H9 (cell line): ENCODE measurements around the gene SHC4. TPM values are rescaled to one million over a fixed set of nuclear protein-coding genes. Genes with fewer than 3 reads are reported as not detected.

ENCODE experiments used
- DNase-seq: peaks from one replicate; pipeline ENCODE4 v3.0.0-alpha.2; 2017
- H2AFZ ChIP-seq: one replicate; pipeline ENCODE4 v1.6.1; 2013; ENCODE audit warnings: mild to moderate bottlenecking, low read length, control low read depth, moderate library complexity
- H2AK5ac ChIP-seq: 2 replicates; pipeline ENCODE4 v1.6.1; 2013; ENCODE audit warnings: low read length, control low read depth, mixed read lengths; ENCODE audit not compliant: insufficient read length
- H2BK120ac ChIP-seq: one replicate; pipeline ENCODE4 v1.6.1; 2013; ENCODE audit warnings: low read depth, mild to moderate bottlenecking, low read length, control low read depth, inconsistent platforms; ENCODE audit not compliant: poor library complexity, severe bottlenecking
- H2BK12ac ChIP-seq: 2 replicates; pipeline ENCODE4 v1.6.1; 2013; ENCODE audit warnings: low read length, control low read depth, mixed read lengths, low read depth; ENCODE audit not compliant: insufficient read length
- H2BK15ac ChIP-seq: 2 replicates; pipeline ENCODE4 v1.6.1; 2013; ENCODE audit warnings: low read depth, low read length, control low read depth
- H2BK20ac ChIP-seq: one replicate; pipeline ENCODE4 v1.6.1; 2013; ENCODE audit warnings: low read depth, mild to moderate bottlenecking, low read length, control low read depth, inconsistent platforms; ENCODE audit not compliant: poor library complexity, severe bottlenecking
- H2BK5ac ChIP-seq: 2 replicates; pipeline ENCODE4 v1.6.1; 2013; ENCODE audit warnings: low read length, control low read depth, mixed read lengths; ENCODE audit not compliant: insufficient read length
- H3K14ac ChIP-seq: 2 replicates; pipeline ENCODE4 v1.6.1; 2013; ENCODE audit warnings: low read length, control low read depth; ENCODE audit not compliant: insufficient read depth
- H3K18ac ChIP-seq: 2 replicates; pipeline ENCODE4 v1.6.1; 2013; ENCODE audit warnings: low read depth, mild to moderate bottlenecking, mixed read lengths, low read length, control low read depth; ENCODE audit not compliant: insufficient read length
- H3K23ac ChIP-seq: 2 replicates; pipeline ENCODE4 v1.6.1; 2013; ENCODE audit warnings: low read length, control low read depth, mixed read lengths, low read depth; ENCODE audit not compliant: insufficient read length
- H3K23me2 ChIP-seq: 2 replicates; pipeline ENCODE4 v1.6.1; 2013; ENCODE audit warnings: low read depth, mild to moderate bottlenecking, mixed read lengths, low read length, control low read depth; ENCODE audit not compliant: insufficient read length, poor library complexity, severe bottlenecking
- H3K27ac ChIP-seq: 2 replicates; pipeline ENCODE4 v1.5.1; 2013; ENCODE audit warnings: low read length, control low read depth, mixed read lengths, low read depth; ENCODE audit not compliant: insufficient read length
- H3K27me3 ChIP-seq: 2 replicates; pipeline ENCODE4 v1.6.1; 2013; ENCODE audit warnings: low read length, control low read depth, inconsistent platforms; ENCODE audit not compliant: insufficient read depth
- H3K4ac ChIP-seq: 2 replicates; pipeline ENCODE4 v1.6.1; 2013; ENCODE audit warnings: low read depth, mild to moderate bottlenecking, control low read depth, inconsistent platforms, low read length, moderate library complexity
- H3K4me1 ChIP-seq: 2 replicates; pipeline ENCODE4 v1.6.1; 2013; ENCODE audit warnings: low read length, control low read depth, inconsistent platforms; ENCODE audit not compliant: insufficient read depth
- H3K4me2 ChIP-seq: 2 replicates; pipeline ENCODE4 v1.6.1; 2013; ENCODE audit warnings: low read length, control low read depth, mixed read lengths; ENCODE audit not compliant: insufficient read length, insufficient read depth
- H3K56ac ChIP-seq: 2 replicates; pipeline ENCODE4 v1.6.1; 2013; ENCODE audit warnings: low read depth, mild to moderate bottlenecking, mixed read lengths, low read length, control low read depth; ENCODE audit not compliant: insufficient read length
- H3K79me1 ChIP-seq: 2 replicates; pipeline ENCODE4 v1.6.1; 2013; ENCODE audit warnings: low read depth, mild to moderate bottlenecking, moderate library complexity, low read length, control low read depth, inconsistent platforms; ENCODE audit not compliant: insufficient read depth, poor library complexity, severe bottlenecking
- H3K79me2 ChIP-seq: 2 replicates; pipeline ENCODE4 v1.6.1; 2013; ENCODE audit warnings: low read length, control low read depth, inconsistent platforms; ENCODE audit not compliant: insufficient read depth
- H3K9ac ChIP-seq: 2 replicates; pipeline ENCODE4 v1.6.1; 2013; ENCODE audit warnings: low read length, control low read depth, mixed read lengths; ENCODE audit not compliant: insufficient read length; ENCODE audit errors: extremely low read depth
- H3K9me3 ChIP-seq: one replicate; pipeline ENCODE4 v1.6.1; 2013; ENCODE audit warnings: low read depth, low read length, inconsistent platforms; ENCODE audit not compliant: control insufficient read depth
- H3T11ph ChIP-seq: one replicate; pipeline ENCODE4 v1.6.1; 2013; ENCODE audit warnings: mild to moderate bottlenecking, low read length, control low read depth, inconsistent platforms
- H4K20me1 ChIP-seq: one replicate; pipeline ENCODE4 v1.6.1; 2013; ENCODE audit not compliant: control insufficient read depth, insufficient read length, insufficient read depth
- H4K5ac ChIP-seq: 2 replicates; pipeline ENCODE4 v1.6.1; 2013; ENCODE audit warnings: low read depth, mild to moderate bottlenecking, mixed read lengths, low read length, control low read depth; ENCODE audit not compliant: insufficient read length
- H4K8ac ChIP-seq: replicated peaks from 2 replicates; pipeline ENCODE4 v1.6.1; 2013; ENCODE audit warnings: low read length, control low read depth, mixed read lengths, low read depth; ENCODE audit not compliant: insufficient read length
- H4K91ac ChIP-seq: 2 replicates; pipeline ENCODE4 v1.6.1; 2013; ENCODE audit warnings: low read depth, mild to moderate bottlenecking, moderate library complexity, mixed read lengths, low read length, control low read depth; ENCODE audit not compliant: insufficient read length
- H3K27ac Mint-ChIP-seq, 3 experiments: 2 replicates in 2 of 3; 3 replicates in 1 of 3; pipeline ENCODE4 v1.8.0; 2020 to 2021; ENCODE audit warnings: mixed read lengths in 3 of 3, mild to moderate bottlenecking in 1 of 3, moderate library complexity in 1 of 3
- H3K27me3 Mint-ChIP-seq: 2 replicates; pipeline ENCODE4 v1.8.0; 2021; ENCODE audit warnings: low read depth, mild to moderate bottlenecking, moderate library complexity, mixed read lengths
- H3K36me3 Mint-ChIP-seq, 3 experiments: 2 replicates in 2 of 3; 3 replicates in 1 of 3; pipeline ENCODE4 v1.8.0; 2020 to 2021; ENCODE audit warnings: low read depth in 3 of 3, mixed read lengths in 3 of 3; ENCODE audit not compliant: insufficient read depth in 1 of 3
- H3K4me1 Mint-ChIP-seq, 2 experiments: 2 replicates each; pipeline ENCODE4 v1.8.0; 2020; ENCODE audit warnings: mixed read lengths in 2 of 2
- H3K4me3 Mint-ChIP-seq, 2 experiments: 2 replicates in 1 of 2; 3 replicates in 1 of 2; pipeline ENCODE4 v1.8.0; 2020 to 2021; ENCODE audit warnings: mild to moderate bottlenecking in 2 of 2, mixed read lengths in 2 of 2, moderate library complexity in 1 of 2
- H3K9me3 Mint-ChIP-seq, 2 experiments: 2 replicates in 1 of 2; 3 replicates in 1 of 2; pipeline ENCODE4 v1.8.0; 2020; ENCODE audit warnings: mild to moderate bottlenecking in 2 of 2, mixed read lengths in 2 of 2, moderate library complexity in 1 of 2
- CTCF ChIP-seq: fragments of 200-600 bp; sonication (generic); conservative IDR thresholded peaks from 3 replicates; pipeline ENCODE4 v1.8.0; 2021; ENCODE audit warnings: antibody characterized with exemption, mild to moderate bottlenecking
- total RNA-seq: library from RNA; stranded (reverse); gene quantifications from 2 replicates; pipeline ENCODE4 v1.2.1, GENCODE V29; 2021

The SHC4 gene
- total RNA-seq, 1 experiment from 2014 or later = 0.26 TPM

GRCh38 chr15:48993380-48993779, 29.7 kb upstream of the SHC4 start:
- Mint-ChIP-seq H3K36me3 (peaks cover 11 to 41% (median 30%) of the 10 kb centered on the region in 3 experiments; a peak in 6 of 7 replicates), H3K4me1 (no peaks in the 10 kb centered on the region)
- DNase-seq = no peak

More at GRCh38 chr15:48993380-48993779, 29.7 kb upstream of the SHC4 start:
- Histone ChIP-seq H3K4ac (no peak overlapping the region), H4K20me1 (no peaks in the 10 kb centered on the region), H3K4me1 (no peaks in the 10 kb centered on the region), H2BK15ac (no peak overlapping the region), H3K56ac (no peak overlapping the region), H3K18ac (no peak overlapping the region), H3T11ph (no peak overlapping the region), H3K79me1 (no peaks in the 10 kb centered on the region), H2BK120ac (no peak overlapping the region), H3K79me2 (no peaks in the 10 kb centered on the region), H3K23me2 (no peaks in the 10 kb centered on the region), H3K4me2 (no peak overlapping the region), H2AK5ac (no peak overlapping the region), H2BK12ac (no peak overlapping the region), H4K5ac (no peak overlapping the region), H3K9ac (no peak overlapping the region), H2BK20ac (no peak overlapping the region), H3K27ac (no peak overlapping the region), H3K14ac (no peak overlapping the region), H3K27me3 (no peaks in the 10 kb centered on the region), H4K8ac (no peak overlapping the region), H2AFZ (no peak overlapping the region), H4K91ac (no peak overlapping the region), H3K23ac (no peak overlapping the region), H3K9me3 (no peaks in the 10 kb centered on the region), H2BK5ac (no peak overlapping the region)
- Mint-ChIP-seq H3K4me3 (no peak overlapping the region), H3K9me3 (no peaks in the 10 kb centered on the region), H3K27ac (no peak overlapping the region), H3K27me3 (peaks cover 1% of the 10 kb centered on the region; the same call in 1 of the 2 replicates)
- TF ChIP-seq CTCF = no peak
